ENCODE measurements around the gene TLE5.
"Not testable (repeated sequence)": the region's sequence is repeated elsewhere in the genome, so short reads cannot be mapped to it uniquely, and the experiment has no call there.

Gene TLE5

DNA sequence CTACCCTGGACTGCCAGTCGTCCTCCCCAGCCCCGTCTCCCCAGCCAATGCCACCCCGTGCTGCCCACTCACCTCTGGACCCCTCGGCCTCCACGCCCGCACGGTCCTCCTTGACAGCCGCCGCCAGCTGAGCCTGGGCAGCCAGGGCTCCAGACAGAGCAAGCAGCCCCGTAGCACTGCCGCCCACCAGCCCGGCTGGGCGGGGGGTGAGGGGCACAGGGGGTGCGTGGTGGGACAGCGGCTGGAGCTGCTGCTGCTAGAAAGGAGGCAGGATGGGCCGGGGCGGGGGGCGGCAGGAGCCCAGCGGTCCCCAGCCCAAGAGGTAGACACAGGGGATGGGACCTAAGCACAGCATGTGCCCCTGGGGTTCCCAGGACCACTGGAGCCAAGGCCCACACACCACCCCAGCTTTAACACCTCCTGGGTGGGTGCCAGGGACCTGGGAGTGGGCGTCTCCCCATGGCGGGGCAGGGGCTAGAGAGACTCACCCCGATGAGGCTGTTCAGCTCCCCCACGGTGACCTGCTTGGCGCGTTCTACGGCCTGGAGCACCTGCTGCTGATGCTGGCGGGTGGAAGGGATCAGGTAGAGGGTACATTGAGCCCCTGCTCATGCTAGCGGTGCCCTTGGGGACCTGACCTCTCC is 43.0 kb downstream of the TLE5 start:
- TF ChIP-seq, protein P1, sequence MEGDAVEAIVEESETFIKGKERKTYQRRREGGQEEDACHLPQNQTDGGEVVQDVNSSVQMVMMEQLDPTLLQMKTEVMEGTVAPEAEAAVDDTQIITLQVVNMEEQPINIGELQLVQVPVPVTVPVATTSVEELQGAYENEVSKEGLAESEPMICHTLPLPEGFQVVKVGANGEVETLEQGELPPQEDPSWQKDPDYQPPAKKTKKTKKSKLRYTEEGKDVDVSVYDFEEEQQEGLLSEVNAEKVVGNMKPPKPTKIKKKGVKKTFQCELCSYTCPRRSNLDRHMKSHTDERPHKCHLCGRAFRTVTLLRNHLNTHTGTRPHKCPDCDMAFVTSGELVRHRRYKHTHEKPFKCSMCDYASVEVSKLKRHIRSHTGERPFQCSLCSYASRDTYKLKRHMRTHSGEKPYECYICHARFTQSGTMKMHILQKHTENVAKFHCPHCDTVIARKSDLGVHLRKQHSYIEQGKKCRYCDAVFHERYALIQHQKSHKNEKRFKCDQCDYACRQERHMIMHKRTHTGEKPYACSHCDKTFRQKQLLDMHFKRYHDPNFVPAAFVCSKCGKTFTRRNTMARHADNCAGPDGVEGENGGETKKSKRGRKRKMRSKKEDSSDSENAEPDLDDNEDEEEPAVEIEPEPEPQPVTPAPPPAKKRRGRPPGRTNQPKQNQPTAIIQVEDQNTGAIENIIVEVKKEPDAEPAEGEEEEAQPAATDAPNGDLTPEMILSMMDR (IDR thresholded peaks at IDR 0.05; ENCODE audit: control insufficient read depth, insufficient read depth, low read depth, low read length, missing control alignments) = no peak
- H3K4me3 ChIP-seq (ENCODE audit: control insufficient read depth, low read depth, low read length) = no peak overlapping the region
- no peak for DNase-seq (ENCODE audit: low read depth)

DNA sequence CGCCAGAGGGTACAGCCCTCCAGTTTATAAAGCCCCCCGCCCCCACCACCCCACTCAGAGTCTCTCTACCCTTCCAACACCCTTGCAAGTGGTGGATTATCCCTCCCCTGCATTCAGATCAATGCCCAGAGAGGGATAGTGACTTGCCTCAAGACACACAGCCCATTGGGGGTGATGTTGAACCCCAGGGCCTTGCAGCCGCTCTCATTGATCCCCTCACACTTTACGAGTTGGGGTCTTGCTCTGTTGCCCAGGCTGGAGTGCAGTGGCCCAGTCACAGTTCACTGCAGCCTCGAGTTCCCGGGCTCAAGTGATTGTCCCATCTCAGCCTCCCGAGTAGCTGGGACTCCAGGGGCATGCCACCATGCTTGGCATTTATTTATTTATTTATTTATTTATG is 44.4 kb downstream of the TLE5 start:
- H3K4me3 ChIP-seq (ENCODE audit: control insufficient read depth, low read depth, low read length) = no peak overlapping the region
- TF ChIP-seq, protein P1 (IDR thresholded peaks at IDR 0.05; ENCODE audit: control insufficient read depth, insufficient read depth, low read depth, low read length, missing control alignments) = no peak
- no peak for DNase-seq (ENCODE audit: low read depth)

DNA sequence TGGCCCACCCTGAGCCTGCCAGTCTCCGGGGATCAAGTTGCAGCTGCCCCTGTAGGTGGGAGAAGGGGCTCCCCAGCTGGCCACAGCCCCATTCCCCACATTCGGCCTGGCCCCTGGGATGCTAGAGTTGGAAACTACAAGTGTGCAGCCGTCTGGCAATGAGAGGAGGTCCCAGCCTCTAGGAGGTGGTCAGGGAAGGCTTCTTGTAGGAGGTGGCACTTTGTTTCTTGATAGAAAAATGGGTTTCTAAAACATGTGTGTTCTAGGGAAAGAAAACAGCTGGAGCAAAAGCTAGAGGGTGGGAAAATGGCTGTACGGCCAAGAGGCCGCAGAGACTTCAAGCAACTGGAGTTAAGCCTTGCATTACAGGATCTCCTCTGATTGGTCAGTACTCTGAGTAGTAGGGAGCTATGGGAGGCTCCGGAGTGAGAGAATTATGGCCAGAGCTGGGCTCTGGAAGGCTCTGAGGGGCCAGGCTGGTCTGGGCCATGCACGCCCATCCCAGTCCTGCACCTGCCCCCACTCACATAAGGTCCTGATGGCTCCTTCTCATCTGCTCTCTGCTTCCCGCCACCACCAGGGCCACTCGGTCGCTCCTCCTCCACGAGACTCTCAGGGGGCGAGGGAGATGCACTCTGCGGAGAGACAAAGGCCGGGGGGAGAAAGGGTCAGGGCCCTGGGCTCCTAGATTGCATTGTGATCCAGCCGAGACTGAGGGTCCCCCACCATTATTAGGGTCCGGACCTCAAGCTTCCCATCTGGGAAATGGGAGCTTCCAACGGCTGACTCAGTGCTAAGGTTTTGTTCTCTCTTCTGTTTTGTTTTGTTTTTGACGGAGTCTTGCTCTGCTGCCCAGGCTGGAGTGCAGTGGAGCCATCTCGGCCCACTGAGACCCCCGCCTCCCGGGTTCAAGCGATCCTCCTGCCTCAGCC is 46.9 kb downstream of the TLE5 start:
- H3K4me3 ChIP-seq (ENCODE audit: control insufficient read depth, low read depth, low read length) = no peak overlapping the region
- TF ChIP-seq, protein P1 (IDR thresholded peaks at IDR 0.05; ENCODE audit: control insufficient read depth, insufficient read depth, low read depth, low read length, missing control alignments) = no peak
- no peak for DNase-seq (ENCODE audit: low read depth)

DNA sequence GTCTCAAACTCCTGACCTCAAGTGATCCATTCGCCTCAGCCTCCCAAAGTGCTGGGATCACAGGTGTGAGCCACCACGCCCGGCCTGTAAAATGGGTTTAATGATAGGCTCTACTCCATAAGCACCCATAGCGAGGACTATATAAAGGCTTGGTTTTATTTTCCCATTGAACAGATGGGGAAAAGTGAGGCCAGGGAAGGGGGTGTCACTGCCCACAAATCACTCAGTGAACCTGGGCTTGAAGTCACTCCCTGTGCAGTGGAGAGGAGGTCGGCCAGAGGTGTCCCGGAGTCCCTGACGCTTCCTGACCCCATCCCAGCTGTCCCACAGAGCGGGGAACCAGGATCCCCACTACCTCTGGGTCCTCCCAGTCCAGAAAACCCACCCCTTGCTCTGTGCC is 48.2 kb downstream of the TLE5 start:
- no peak for DNase-seq (ENCODE audit: low read depth)
- TF ChIP-seq, protein P1 (IDR thresholded peaks at IDR 0.05; ENCODE audit: control insufficient read depth, insufficient read depth, low read depth, low read length, missing control alignments) = no peak
- no peak overlapping the region for H3K4me3 ChIP-seq (ENCODE audit: control insufficient read depth, low read depth, low read length)

DNA sequence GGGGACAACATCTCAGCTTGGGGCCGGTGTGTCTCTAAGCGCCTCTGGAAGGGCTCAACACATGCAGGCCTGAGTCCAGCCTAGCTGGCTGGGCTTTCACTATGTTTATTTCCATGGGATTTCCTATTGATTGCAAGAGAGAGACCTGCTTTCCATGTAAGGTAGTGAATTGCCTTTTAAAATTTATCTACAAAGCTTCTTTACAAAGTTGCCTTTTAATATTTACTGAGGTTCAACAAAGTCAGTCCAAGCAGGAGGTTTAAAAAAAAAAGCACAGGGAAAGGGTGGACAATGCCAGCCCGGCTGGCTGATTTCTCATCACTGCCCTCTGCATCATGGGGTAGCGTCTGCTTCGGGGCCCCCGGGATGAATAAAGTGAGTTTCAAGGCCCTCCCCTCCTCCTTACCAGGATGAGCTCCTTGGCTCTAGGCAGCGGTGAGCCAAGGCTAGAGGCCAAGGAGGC is 49.0 kb downstream of the TLE5 start:
- TF ChIP-seq, protein P1 (IDR thresholded peaks at IDR 0.05; ENCODE audit: control insufficient read depth, insufficient read depth, low read depth, low read length, missing control alignments) = no peak
- no peak overlapping the region for H3K4me3 ChIP-seq (ENCODE audit: control insufficient read depth, low read depth, low read length)
- no peak for DNase-seq (ENCODE audit: low read depth)

DNA sequence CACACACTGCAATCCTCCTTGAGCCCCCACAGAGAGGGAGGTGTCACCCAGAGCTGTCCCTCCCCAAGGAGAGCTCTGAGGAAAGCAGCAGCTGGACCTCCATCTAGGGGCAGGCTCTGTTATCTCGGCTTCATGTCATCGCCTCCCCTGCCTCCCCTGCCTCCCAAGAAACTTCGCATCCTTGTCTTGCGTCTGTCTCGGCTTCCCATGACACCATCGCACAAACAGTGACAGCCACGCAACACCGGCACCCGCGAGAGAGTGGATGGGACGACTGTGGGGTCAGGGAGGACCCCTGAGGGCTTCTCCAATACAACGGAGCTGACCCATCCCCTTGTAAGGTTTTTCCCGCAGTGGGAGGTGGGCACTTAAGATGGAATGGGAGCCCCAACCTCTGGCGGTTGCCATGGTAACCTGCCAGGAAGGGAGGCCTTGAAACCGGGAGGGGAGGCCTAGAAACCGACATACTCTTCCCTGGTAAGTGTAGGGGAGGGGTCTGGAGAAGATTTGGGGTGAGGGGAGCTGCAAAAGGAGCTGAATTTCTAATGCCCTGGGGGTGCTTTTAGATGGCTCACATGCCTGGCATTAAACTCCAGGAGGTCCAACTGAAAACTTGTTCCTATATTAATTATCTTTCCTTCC is 49.6 kb downstream of the TLE5 start:
- no peak for DNase-seq (ENCODE audit: low read depth)
- no peak overlapping the region for H3K4me3 ChIP-seq (ENCODE audit: control insufficient read depth, low read depth, low read length)
- TF ChIP-seq, protein P1 (IDR thresholded peaks at IDR 0.05; ENCODE audit: control insufficient read depth, insufficient read depth, low read depth, low read length, missing control alignments) = no peak

DNA sequence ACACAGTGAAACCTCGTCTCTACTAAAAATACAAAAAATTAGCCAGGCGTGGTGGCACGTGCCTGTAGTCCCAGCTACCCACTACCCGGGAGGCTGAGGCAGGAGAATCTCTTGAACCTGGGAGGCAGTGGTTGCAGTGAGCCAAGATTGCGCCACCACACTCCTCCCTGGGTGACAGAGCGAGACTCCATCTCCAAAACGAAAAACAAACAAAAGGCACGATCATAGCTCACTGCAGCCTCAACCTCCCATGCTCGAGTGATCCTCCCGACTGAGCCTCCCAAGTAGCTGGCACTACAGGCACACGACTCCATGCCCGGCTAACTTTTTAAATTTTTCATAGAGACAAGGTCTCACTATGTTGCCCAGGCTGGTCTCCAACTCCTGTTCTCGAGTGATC is 50.2 kb downstream of the TLE5 start:
- DNase-seq (ENCODE audit: low read depth); H3K4me3 ChIP-seq (ENCODE audit: control insufficient read depth, low read depth, low read length): not testable (repeated sequence)
